Hepatocyte (in vitro differentiated cells): ENCODE data around the gene NDRG2. TPM values are rescaled to one million over a fixed set of nuclear protein-coding genes. Genes with fewer than 3 reads are reported as not detected.
A peak's percentile ranks its signal among the peaks of the same experiment; 100 is the strongest.

ENCODE experiments used
- DNase-seq: peaks from one replicate; pipeline ENCODE4 v3.0.0-alpha.2; 2016; ENCODE audit warnings: low spot score
- H2AFZ ChIP-seq: fragments of 200-600 bp; sonication (generic); 2 replicates; pipeline ENCODE4 v1.6.0; 2016; ENCODE audit warnings: antibody characterized with exemption, mild to moderate bottlenecking
- H3K27ac ChIP-seq: fragments of 200-600 bp; sonication (generic); 2 replicates; pipeline ENCODE4 v1.5.1; 2016; ENCODE audit warnings: mild to moderate bottlenecking
- H3K27me3 ChIP-seq: fragments of 200-600 bp; sonication (generic); 2 replicates; pipeline ENCODE4 v1.6.1; 2016
- H3K36me3 ChIP-seq: fragments of 200-600 bp; sonication (generic); replicated peaks from 2 replicates; pipeline ENCODE4 v1.5.1; 2016; ENCODE audit warnings: low read depth; ENCODE audit not compliant: insufficient read depth
- H3K4me1 ChIP-seq: fragments of 200-600 bp; sonication (generic); 2 replicates; pipeline ENCODE4 v1.5.1; 2016; ENCODE audit warnings: mild to moderate bottlenecking, moderate library complexity; ENCODE audit not compliant: insufficient read depth
- H3K4me2 ChIP-seq: fragments of 200-600 bp; sonication (generic); 2 replicates; pipeline ENCODE4 v1.6.0; 2016
- H3K4me3 ChIP-seq: fragments of 200-600 bp; sonication (generic); 2 replicates; pipeline ENCODE4 v1.5.1; 2016; ENCODE audit warnings: mild to moderate bottlenecking
- H3K79me2 ChIP-seq: fragments of 200-600 bp; sonication (generic); 2 replicates; pipeline ENCODE4 v1.6.0; 2017; ENCODE audit warnings: mild to moderate bottlenecking
- H3K9me2 ChIP-seq: fragments of 200-600 bp; sonication (generic); replicated peaks from 2 replicates; pipeline ENCODE4 v1.6.0; 2017; ENCODE audit warnings: mild to moderate bottlenecking; ENCODE audit not compliant: insufficient read depth
- H3K9me3 ChIP-seq: fragments of 200-600 bp; sonication (generic); 2 replicates; pipeline ENCODE4 v1.5.1; 2016; ENCODE audit warnings: low read depth, mild to moderate bottlenecking
- H4K20me1 ChIP-seq: fragments of 200-600 bp; sonication (generic); 2 replicates; pipeline ENCODE4 v1.6.0; 2016; ENCODE audit warnings: mild to moderate bottlenecking; ENCODE audit not compliant: insufficient read depth, poor library complexity, severe bottlenecking
- EZH2 ChIP-seq: fragments of 200-600 bp; sonication (generic); IDR thresholded peaks from 2 replicates; pipeline ENCODE4 v1.6.1; 2016; ENCODE audit warnings: antibody characterized with exemption, mild to moderate bottlenecking, borderline replicate concordance
- EZH2phosphoT487 ChIP-seq: fragments of 200-600 bp; sonication (generic); IDR thresholded peaks from one replicate; pipeline ENCODE4 v1.6.1; 2018; ENCODE audit warnings: antibody characterized with exemption, mild to moderate bottlenecking, low read depth, moderate library complexity; ENCODE audit not compliant: unreplicated experiment, severe bottlenecking
- WGBS: methylation state at CpG from one replicate; pipeline ENCODE4 v1.1.6; 2016; ENCODE audit warnings: low lambda C conversion rate; ENCODE audit errors: missing lambda C conversion rate; 5-methylcytosine and 5-hydroxymethylcytosine counted together
- polyA plus RNA-seq: library from polyadenylated mRNA; unstranded; fragments of >200 nt; fragmentation: Nextera tagmentation; extraction: Ambion mirVana; gene quantifications from 2 replicates; pipeline ENCODE4 v1.2.1, GENCODE V29; 2016
- total RNA-seq: library from RNA; depleted of rRNA; stranded (reverse); fragments of >200 nt; gene quantifications from 2 replicates; pipeline ENCODE4 v1.2.3, GENCODE V29; 2014
- TF ChIP-seq, protein P1 (sequence below): fragments of 200-600 bp; sonication (generic); IDR thresholded peaks from 2 replicates; pipeline ENCODE4 v1.5.1; 2016; ENCODE audit warnings: antibody characterized with exemption, mild to moderate bottlenecking; ENCODE audit not compliant: poor library complexity

Gene NDRG2
- total and polyA plus RNA-seq, 2 experiments from 2014 or later: 92.0 to 108 TPM

DNA sequence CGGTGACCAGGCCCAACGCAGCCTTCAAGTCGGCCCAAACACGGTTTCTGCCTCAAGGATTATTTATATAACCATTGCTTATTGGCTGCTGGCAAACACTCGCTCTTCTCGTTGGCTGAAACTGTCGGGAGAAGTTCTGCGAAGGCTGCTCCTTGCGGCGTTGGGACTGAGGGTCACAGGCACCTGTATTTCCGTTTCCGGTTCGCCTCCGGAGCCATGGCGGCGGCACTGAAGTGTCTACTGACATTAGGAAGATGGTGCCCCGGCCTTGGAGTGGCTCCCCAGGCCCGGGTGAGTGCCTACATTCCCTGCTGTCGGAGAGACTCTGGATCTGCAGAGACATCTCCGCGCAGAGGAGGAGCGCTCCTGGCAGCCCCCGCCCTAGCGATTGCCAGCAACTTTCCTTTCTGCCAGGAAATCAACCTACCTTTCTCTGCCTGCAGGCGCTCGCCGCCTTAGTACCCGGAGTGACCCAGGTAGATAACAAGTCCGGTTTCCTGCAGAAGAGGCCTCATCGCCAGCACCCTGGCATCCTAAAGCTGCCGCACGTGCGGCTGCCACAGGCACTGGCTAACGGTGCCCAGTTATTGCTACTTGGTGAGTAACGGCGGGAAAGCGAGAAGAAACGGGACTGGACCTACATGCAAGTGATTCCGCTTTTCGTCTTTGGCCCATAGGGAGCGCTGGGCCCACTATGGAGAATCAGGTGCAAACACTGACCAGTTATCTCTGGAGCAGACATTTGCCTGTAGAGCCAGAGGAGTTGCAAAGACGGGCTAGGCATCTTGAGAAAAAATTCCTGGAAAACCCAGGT lies 34.9 kb downstream of the NDRG2 start, which contains the start of gene METTL17:
METTL17 (plus strand) TSS at position 194 of the 814 bp plus-strand sequence; CDS start at position 217, 23 bp downstream.
- H3K27ac ChIP-seq: peak within 1 kb of the TSS; percentile 84
- peaks cover 29% of the 10 kb centered on the region for H3K79me2 ChIP-seq
- peaks cover 11% of the 10 kb centered on the region for H3K4me1 ChIP-seq
- no peaks in the 10 kb centered on the region for H3K9me2 ChIP-seq
- no peaks in the 10 kb centered on the region for H3K9me3 ChIP-seq
- DNase-seq: peak; percentile 96
- WGBS: 3% methylated on average over 42 of the region's 42 CpGs
- TF ChIP-seq EZH2phosphoT487: no peak
- TF ChIP-seq, protein P1, sequence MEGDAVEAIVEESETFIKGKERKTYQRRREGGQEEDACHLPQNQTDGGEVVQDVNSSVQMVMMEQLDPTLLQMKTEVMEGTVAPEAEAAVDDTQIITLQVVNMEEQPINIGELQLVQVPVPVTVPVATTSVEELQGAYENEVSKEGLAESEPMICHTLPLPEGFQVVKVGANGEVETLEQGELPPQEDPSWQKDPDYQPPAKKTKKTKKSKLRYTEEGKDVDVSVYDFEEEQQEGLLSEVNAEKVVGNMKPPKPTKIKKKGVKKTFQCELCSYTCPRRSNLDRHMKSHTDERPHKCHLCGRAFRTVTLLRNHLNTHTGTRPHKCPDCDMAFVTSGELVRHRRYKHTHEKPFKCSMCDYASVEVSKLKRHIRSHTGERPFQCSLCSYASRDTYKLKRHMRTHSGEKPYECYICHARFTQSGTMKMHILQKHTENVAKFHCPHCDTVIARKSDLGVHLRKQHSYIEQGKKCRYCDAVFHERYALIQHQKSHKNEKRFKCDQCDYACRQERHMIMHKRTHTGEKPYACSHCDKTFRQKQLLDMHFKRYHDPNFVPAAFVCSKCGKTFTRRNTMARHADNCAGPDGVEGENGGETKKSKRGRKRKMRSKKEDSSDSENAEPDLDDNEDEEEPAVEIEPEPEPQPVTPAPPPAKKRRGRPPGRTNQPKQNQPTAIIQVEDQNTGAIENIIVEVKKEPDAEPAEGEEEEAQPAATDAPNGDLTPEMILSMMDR: peak; percentile 43
- no peaks in the 10 kb centered on the region for H4K20me1 ChIP-seq
- H3K27me3 ChIP-seq: no peaks in the 10 kb centered on the region
- H3K36me3 ChIP-seq: peaks cover 2% of the 10 kb centered on the region
- peak within 1 kb of the TSS; percentile 80 for H3K4me2 ChIP-seq
- H2AFZ ChIP-seq: peak within 1 kb of the TSS; percentile 63
- peak within 1 kb of the TSS; percentile 84 for H3K4me3 ChIP-seq

DNA sequence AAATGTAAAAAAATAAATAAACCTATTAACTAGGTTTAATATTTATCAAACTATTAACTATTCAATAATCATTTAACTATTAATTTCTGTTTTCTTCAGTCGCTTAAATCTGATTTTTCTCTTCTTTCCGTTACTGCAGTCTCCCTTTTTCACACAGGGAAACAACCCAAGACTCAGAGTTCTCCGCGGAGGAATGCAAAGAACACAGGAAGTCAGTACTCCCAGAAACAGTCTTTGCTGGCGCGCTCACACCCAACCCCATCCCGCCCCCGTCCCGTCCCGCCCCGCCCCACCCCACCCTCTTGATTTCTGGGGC lies 35.4 kb downstream of the NDRG2 start:
- H3K27ac ChIP-seq: peak overlapping the region; percentile 84
- H3K36me3 ChIP-seq: no peaks in the 10 kb centered on the region
- H3K79me2 ChIP-seq: peaks cover 29% of the 10 kb centered on the region
- peak overlapping the region; percentile 69 for H3K4me2 ChIP-seq
- no peaks in the 10 kb centered on the region for H3K9me2 ChIP-seq
- no peaks in the 10 kb centered on the region for H3K27me3 ChIP-seq
- WGBS: 3% methylated on average over 11 of the region's 11 CpGs
- DNase-seq: no peak
- H4K20me1 ChIP-seq: no peaks in the 10 kb centered on the region
- H3K4me3 ChIP-seq: no peak overlapping the region
- no peaks in the 10 kb centered on the region for H3K9me3 ChIP-seq
- TF ChIP-seq, protein P1: no peak
- no peak for TF ChIP-seq EZH2phosphoT487
- no peak for TF ChIP-seq EZH2
- peak overlapping the region; percentile 28 for H2AFZ ChIP-seq
- peaks cover 11% of the 10 kb centered on the region for H3K4me1 ChIP-seq

GRCh38 chr14:20988717-20989470 lies 36.0 kb downstream of the NDRG2 start:
- H2AFZ ChIP-seq: peak overlapping the region; percentile 28
- H3K4me1 ChIP-seq: peaks cover 11% of the 10 kb centered on the region

More at GRCh38 chr14:20988717-20989470, 36.0 kb downstream of the NDRG2 start:
- DNase-seq: no peak
- no peaks in the 10 kb centered on the region for H3K9me3 ChIP-seq
- peak overlapping the region; percentile 69 for H3K4me2 ChIP-seq
- TF ChIP-seq EZH2phosphoT487 (no peak), EZH2 (no peak)
- TF ChIP-seq, protein P1: no peak
- peak overlapping the region; percentile 84 for H3K27ac ChIP-seq
- 88% methylated on average over 15 of the region's 15 CpGs for WGBS
- no peaks in the 10 kb centered on the region for H3K27me3 ChIP-seq
- H4K20me1 ChIP-seq: no peaks in the 10 kb centered on the region
- no peaks in the 10 kb centered on the region for H3K9me2 ChIP-seq
- no peaks in the 10 kb centered on the region for H3K36me3 ChIP-seq
- no peak overlapping the region for H3K4me3 ChIP-seq
- peaks cover 29% of the 10 kb centered on the region for H3K79me2 ChIP-seq
